H4 (cell line): ENCODE data around the gene SLC7A5. TPM values are rescaled to one million over a fixed set of nuclear protein-coding genes. Genes with fewer than 3 reads are reported as not detected.

Experiments
- DNase-seq: peaks from one replicate; pipeline ENCODE4 v3.0.0-alpha.2; 2015; ENCODE audit warnings: low spot score
- total RNA-seq: library from RNA; depleted of rRNA; stranded (reverse); fragments of >200 nt; shearing (Covaris generic); gene quantifications from 2 replicates; pipeline ENCODE4 v1.2.3, GENCODE V29; 2014

Gene SLC7A5
- total RNA-seq, 1 experiment from 2014 or later, result 153 TPM

DNA sequence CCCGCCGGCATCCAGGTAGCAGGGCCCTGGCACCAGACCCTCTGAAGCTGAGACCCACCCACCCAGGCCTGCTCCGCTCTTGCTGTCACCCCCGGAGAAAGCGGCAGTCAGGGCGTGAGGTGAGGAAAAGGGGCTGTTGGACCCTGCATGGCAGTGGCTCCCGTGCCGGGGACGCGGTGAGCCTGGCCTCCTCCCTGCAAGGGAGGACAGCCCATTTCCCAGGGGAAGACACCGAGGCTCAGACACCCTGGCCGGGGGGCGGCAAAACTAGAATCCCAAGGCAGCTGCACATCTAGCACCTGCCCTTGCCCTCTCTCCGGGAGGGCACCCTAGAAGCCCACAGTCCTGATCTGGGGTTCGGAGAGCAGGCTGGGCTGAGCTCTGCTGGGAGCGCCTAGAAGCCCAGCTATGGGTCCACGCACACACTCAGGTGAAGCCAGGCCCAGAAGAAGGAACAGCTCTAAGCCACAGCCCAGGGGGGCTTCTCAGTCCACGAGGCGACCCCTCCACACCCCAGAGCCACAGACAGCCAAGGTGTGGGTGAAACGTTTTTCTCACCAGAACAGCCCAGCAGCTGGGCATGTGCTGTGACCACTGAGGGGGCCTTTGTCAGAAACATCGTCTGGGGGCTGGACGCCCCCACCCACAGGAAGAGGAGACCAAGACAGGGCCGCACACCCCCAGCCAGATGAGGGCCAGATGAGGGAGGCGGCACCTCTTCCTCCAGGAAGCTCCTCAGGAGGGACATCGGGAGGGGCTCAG is 22.4 kb downstream of the SLC7A5 start:
- DNase-seq, result no peak

GRCh38 chr16:87845807-87846619 is 23.3 kb downstream of the SLC7A5 start:
- DNase-seq, result no peak

DNA sequence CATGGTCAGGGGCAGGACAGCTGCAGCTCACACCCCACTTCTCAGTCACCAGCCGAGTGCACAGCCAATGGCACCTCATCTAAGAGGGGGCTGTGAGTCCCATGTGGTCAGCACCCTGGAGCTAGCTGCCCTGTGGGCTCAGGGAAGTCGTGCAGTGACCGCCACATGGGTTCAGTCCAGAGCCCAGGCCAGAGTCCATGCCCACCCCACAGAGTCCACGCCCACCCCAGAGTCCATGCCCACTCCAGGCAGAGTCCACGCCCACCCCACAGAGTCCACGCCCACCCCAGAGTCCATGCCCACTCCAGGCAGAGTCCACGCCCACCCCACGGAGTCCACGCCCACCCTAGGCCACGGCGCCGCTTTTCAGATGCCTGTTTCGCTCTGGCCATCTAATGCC is 24.1 kb downstream of the SLC7A5 start:
- DNase-seq, result no peak

GRCh38 chr16:87844809-87845208 is 24.5 kb downstream of the SLC7A5 start:
- DNase-seq, result no peak

GRCh38 chr16:87844120-87844733 is 25.1 kb downstream of the SLC7A5 start:
- DNase-seq, result no peak

DNA sequence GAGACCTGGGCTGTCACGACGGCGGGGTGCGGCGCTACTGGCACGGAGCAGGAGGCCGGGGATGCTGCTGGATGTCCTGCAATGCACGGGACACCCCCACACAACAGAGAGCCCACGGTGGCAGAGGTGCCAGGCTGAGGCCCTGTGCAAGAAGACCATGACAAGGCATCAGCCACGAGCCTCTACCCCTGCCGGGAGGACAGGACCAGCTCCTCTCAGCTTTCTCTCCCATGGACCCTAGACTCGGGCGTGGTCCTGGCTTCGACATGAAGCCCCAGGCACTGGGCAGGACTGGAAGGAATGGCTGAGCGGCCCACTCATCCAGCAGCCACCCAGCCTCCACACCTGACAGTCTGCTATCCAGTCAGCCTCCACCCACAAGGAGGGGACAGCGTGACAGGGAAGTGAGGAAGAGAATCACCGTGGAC is 25.6 kb downstream of the SLC7A5 start:
- DNase-seq, result no peak

GRCh38 chr16:87842209-87842869 is 27.0 kb downstream of the SLC7A5 start:
- DNase-seq, result no peak

DNA sequence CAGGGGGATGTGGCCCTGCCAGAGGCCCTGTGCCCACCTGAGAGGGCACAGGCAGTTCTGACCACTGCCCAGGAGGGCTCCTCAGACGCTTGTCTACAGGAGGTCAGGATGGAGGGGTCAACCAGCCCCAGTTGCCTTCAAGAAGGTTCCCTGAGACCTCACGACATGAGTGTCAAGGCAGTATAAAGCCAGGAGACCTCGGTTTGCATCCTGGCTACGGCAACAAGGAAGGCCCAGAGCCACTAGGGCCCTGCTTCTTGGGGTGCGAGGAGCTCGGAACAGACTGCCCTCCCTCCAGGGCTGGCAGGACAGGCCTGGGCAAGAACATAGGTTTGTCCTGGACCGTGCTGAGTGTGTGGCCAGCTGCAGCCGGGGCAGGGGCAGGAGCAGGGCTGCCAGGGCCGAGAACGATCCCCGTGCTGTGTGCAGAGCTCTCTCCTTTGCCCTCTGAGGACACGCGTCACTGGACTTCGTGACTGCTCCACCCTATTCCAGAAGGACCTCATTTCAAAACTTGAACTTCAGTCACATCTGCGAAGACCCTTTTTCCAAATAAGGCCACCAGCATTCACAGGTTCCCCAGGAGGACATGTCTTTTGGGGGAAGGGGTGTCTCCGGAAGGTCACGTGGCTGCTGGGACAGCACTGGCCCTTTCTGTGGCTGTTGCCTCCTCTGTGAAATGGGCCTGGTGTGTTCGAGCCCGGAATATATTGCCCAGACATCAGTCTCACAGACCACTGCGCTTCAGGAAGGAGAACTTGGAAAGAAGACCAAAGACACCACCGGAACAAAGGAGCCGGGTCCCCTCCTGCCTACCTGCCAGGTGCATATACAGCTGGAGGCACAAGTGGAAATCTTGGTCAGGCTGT is 27.7 kb downstream of the SLC7A5 start:
- no peak for DNase-seq

DNA sequence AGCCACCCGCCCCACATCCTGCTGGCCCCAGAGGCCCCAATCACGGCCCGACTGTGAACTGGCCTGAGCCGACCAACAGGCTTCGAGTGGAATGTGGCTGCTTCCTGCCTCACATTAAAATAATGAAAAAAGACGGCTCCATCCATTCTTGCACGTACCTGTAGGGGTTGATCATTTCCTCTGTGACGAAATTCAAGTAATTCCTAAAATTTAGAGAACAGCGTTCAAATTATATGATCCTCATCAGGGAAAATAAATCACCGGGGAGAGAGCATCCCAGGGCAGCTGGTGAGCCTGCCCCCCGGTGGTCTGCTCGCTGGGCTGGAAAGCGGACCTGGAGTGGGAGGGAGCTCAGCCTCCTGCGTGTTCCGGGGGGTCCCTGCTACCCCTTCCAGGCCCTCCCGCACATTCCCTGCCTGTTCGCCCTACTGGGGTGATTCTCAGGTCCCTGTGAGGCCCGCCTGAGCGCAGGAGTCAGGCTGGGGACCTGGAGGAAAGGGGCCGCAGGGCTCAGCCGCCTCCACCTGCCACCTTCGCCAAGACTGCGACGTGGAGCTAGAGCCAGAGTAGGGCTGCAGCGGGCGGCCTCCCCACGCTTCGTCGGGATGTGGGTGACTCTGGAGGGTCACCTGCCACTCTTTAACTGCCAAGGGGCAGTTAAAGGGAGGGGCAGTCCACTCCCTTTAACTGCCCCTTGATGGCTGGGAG is 28.9 kb downstream of the SLC7A5 start:
- no peak for DNase-seq

GRCh38 chr16:87839542-87840270 is 29.6 kb downstream of the SLC7A5 start:
- no peak for DNase-seq

DNA sequence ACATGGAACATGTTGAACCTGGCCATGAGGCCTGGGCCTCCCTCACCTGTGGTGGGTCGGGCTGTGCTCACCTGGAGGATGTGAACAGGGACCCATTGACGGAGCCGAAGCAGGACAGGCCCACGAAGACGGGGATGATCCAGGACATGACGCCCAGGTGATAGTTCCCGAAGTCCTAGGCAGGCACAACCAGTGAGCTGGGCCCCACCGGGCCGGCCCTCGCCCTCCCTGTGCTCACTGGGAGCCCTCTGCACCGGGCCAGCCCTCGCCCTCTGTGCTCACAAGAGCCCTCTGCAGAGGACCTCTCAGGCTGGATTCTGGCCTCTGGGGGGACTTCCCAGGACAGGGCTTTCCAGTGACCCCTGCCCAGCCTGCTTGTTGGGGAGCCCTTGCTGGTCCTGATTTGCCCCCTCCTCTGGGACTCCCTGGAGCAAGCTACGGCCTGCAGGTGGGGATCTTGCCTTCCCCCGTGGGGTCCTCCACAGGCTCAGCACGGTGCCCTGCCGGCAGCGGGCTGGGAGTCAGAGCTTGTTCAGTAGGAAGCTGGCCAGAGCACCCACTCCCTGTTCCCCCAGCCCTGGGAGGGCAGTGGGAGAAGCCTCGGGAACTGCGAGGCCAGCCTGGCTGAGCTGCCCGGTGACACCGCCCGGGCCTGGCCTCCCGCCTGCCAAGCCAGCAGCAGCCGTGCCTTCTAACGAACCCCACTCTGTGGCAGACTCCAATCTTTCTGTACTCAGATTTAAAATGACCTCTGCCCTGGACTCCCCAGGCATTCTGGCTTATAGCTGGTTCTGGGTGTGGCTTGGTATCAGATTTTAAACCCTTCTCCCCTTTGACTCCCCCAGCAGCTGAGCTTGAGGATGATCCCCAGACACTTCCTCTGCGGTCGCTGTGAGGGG is 30.4 kb downstream of the SLC7A5 start:
- DNase-seq, result no peak

DNA sequence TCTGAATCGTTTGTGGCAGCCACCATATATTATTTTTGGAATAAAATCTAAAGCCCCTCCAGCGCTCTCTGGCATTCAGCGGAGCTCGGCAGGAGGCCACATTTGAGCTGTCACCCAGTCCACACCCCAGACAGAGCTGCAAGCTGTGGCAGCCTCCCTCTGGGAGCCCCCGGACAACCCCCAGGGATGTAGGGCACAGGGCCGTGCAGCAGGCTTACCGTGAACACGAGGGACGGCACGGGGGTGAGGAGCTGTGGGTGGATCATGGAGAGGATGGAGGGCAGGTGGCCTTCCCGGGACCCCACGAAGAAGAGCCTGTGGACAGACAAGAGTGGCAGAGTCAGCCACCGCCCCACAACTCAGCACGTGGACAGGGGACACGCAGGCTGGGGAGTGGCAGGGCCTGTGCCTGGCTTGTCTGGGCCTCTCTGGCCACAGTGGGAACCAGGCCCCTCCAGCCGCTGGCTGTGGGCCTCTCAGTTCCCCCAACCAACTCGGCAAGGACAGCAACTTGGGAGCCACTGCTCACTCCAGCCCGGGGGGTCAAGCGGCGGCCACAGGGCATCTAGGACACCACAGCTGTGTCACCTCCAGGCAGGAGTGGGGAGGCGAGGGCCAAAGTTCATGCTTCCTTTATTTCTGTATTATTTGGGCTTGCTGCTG is 31.5 kb downstream of the SLC7A5 start:
- no peak for DNase-seq

DNA sequence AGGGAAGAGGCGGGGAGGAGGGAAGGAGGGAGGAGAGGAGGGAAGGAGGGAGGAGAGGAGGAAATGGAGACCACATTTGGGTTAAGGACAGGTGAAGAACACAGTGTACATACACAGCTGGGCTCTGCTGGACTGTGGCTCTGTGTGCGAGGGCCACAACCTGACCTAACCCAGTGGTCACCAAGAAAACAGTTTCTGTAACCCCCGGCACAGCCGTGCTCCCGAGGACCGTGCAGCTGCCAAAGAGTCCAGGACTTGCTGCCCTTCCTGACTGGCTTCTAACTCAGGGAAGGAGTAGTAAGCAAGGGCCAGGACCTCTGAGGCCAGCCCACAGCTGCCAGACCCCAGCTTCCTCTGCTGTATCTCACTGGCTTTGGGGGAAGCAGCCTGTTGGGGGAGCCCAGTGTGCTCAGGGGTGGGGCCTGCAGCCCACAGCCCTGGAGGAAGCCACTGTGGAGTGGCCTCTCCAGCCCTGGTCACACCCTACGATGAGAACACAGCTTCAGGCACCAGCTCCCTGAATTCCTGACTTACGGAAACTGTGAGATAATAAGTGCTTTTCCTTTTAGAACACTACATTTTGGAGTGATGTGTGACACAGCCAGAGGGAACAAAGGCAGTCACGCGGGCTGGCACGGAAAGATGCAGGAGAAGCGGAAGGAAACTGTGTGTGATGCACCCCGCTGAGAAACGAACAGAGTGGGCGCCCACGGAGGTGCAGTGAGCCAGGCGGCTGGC is 32.3 kb downstream of the SLC7A5 start:
- no peak for DNase-seq

- no peak for DNase-seq
These were observed 32.9 kb downstream of the SLC7A5 start for GRCh38 chr16:87836346-87836843.

DNA sequence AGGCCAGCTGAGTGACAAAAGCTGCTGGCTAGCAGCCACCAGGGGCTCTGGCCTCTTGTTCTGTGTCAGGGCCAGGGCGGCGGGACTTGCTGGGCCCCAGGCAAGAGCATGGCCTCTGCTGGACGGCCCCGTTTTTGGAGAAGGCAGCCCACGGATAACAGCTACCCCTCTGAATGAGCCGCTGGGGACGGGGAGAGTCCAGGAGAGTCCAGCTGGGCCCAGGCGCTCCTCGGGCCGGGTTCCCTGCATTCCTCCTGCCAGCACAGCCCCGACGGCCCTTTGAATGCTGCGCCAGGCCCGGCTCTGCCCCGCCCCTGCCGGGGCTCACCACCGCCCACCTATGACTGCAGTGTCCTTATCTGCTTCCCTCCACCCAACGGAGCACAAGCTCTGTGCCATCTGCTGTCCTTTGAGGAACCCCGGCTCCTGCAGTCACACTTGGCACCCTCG is 33.4 kb downstream of the SLC7A5 start:
- DNase-seq, result no peak

DNA sequence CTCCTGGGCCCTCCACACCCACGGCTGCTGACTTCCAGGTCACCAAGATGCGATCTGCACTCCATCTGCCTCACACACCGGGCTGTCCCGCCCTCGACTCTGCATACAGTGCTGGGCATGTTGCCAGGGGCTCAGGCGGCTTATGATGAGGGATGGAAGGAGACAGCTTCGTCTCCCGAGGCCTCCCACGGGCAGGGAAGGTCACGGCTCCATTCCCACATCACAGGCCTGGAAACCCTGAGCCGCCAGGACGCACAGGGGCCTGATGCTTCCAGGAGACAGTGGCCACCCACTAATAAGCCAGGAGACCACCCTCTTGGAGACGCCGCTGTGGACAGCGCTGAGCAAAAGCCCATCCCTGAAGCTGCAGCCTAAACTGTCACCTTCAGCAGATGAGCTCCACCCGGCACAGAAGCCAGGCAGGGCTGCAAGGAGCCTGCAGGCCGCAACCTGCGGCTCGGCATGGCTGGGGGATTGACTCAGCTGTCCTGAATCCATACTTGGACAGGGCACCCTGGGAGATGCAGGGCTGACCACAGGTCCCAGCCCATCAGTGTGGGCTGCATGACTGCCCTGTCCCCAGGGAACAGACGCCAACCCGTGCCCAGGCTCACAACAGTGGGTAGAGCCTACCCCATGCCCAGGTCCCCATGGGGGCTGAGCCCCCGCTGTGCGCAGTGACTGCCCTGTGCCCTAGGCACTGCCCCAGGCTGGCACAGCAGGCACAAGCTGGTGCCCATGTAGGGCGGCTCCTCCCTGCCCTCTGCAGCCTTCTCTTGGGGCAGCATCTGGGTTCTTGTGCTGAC is 34.4 kb downstream of the SLC7A5 start:
- DNase-seq, result peak; percentile 46
